ENCODE measurements around the gene ENTR1. TPM values are rescaled to one million over a fixed set of nuclear protein-coding genes. Genes with fewer than 3 reads are reported as not detected.

The ENTR1 gene
- total and polyA plus RNA-seq, 12 donors, result 11.5 to 26.9 (median 15.8) TPM

DNA sequence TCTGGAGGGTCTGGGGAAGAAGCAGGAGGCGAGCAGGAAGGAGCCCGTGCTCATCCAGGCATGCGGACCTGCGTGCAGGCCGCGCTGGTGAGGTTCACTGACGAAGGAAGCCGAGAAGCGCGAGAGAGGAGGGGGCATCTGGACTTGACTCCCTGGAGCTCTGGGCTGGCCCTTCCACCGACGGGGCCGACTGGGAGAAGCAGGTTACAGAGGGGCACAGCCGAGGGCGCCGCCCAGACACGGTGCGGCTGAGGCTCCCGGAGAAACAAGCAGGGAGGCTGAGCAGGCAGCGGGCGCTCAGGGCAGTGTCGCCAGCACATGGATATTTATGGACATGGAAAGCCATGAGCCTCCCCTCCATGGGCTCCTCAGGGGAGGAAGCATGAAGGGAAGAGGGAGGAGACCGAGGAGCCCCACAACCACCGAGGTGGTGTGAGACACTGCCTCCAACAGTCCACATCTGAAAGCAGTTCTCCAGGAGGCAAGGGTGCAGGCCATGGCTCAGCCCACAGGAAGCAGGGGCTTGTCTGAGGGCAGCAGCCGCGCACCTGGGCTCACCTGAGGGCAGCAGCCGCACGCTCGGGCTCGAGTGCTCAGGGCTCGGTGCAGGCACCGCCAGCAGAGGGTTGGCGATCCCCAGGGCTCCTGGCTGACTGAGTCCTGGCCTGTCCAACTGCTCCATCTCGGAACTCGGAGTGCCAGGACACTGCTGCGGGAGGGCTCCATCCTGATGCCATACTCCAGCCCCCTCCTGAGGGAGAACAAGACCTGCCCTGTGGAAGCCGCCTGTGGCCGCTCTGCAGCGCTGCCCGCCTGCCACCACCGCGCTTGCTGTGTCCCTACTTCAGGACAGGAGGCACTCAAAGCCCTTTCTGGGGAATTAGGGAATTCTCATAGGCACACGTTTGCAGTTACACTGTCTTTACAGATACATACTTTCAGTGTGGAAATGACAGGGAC is 44.9 kb upstream of the ENTR1 start:
- WGBS, 2 donors, result 92 to 95% methylated on average over 43 of the region's 43 CpGs
- DNase-seq, result no peak
- Histone ChIP-seq H3K27me3 (no peaks in the 10 kb centered on the region), H3K4me1 (no peaks in the 10 kb centered on the region), H3K36me3 (peaks cover 9 to 100% (median 83%) of the 10 kb centered on the region in 9 donors), H3K27ac (no peak overlapping the region), H3K4me3 (no peak overlapping the region), H3K9me3 (no peaks in the 10 kb centered on the region)
- ATAC-seq, result peak in 3 of 8 donors; percentile 19 to 20 (median 19)
- intact Hi-C loops (cut with DNase I), result no loop called here
- TF ChIP-seq, protein P1, sequence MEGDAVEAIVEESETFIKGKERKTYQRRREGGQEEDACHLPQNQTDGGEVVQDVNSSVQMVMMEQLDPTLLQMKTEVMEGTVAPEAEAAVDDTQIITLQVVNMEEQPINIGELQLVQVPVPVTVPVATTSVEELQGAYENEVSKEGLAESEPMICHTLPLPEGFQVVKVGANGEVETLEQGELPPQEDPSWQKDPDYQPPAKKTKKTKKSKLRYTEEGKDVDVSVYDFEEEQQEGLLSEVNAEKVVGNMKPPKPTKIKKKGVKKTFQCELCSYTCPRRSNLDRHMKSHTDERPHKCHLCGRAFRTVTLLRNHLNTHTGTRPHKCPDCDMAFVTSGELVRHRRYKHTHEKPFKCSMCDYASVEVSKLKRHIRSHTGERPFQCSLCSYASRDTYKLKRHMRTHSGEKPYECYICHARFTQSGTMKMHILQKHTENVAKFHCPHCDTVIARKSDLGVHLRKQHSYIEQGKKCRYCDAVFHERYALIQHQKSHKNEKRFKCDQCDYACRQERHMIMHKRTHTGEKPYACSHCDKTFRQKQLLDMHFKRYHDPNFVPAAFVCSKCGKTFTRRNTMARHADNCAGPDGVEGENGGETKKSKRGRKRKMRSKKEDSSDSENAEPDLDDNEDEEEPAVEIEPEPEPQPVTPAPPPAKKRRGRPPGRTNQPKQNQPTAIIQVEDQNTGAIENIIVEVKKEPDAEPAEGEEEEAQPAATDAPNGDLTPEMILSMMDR (IDR thresholded peaks at IDR 0.05), result no peak

DNA sequence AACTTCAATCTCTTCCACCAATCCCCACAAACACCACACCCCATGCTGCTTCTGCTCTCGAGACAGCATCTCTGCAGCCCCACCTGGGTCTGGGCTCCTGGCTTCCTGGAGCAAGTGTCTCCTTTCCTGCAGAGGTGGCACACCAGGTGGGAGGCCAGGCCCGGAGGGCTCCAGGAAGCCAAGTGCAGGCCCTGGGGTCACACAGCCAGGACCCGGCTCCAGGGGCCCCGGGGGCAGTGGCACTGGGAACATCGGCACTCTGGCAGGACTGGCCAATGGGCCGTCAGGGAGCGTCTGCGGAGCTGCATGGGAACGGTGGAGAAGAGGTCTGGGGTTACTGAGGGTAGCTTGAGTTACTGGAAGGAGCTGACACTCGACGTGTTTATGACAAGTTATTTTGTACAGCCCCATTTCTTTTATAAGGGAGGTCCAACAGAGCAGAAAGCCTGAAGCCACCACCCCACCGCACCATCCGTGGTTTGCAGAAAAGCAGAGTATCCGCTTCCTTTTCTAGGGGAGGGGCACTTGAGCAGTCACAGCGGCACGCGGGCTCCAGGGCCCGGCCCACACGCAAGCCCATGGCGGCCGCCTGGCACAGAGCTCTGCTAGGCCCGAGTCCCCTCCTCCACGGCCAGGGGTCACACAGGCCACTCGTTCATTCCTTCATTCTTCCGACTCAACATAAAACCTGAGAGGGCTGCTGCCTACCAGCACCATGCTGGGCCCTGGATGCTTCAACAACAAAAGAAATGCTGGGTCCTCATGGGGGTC is 43.8 kb upstream of the ENTR1 start:
- Histone ChIP-seq H3K4me1 (no peaks in the 10 kb centered on the region), H3K4me3 (no peak overlapping the region), H3K36me3 (peaks cover 6 to 100% (median 83%) of the 10 kb centered on the region in 9 donors), H3K27me3 (no peaks in the 10 kb centered on the region), H3K27ac (no peak overlapping the region), H3K9me3 (no peaks in the 10 kb centered on the region)
- DNase-seq, result no peak
- intact Hi-C loops (cut with DNase I), result no loop called here
- WGBS, 2 donors, result 91 to 92% methylated on average over 25 of the region's 25 CpGs
- peak in 1 of 8 donors; percentile 29 for ATAC-seq
- TF ChIP-seq, protein P1 (IDR thresholded peaks at IDR 0.05), result no peak

DNA sequence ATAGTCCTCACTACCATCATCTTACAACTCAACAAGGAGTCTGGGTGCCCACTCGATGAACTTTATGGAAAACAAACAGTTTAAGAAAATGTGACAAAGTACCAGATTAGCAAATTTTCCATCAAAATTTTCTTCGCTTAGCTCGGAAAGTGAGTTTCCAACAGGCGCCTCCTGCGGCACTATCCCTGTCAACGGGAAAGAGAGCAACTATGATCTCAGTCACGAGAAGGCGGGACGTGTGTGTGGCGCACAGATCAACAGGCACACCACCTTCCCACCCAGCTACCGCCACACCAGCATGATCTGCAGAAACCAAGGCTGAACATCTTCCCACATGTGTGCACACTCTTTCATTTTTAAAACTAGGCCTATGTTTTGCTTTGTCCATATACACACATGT is 42.9 kb upstream of the ENTR1 start:
- no peaks in the 10 kb centered on the region for H3K4me1 ChIP-seq
- intact Hi-C loops (cut with DNase I), result no loop called here
- H3K36me3 ChIP-seq, result peaks cover 0 to 99% (median 80%) of the 10 kb centered on the region in 9 donors
- TF ChIP-seq, protein P1 (IDR thresholded peaks at IDR 0.05), result no peak
- ATAC-seq (no peak), DNase-seq (no peak)
- no peaks in the 10 kb centered on the region for H3K9me3 ChIP-seq
- WGBS, 2 donors, result 92 to 95% methylated on average over 11 of the region's 11 CpGs
- no peak overlapping the region for H3K27ac ChIP-seq
- no peaks in the 10 kb centered on the region for H3K27me3 ChIP-seq
- no peak overlapping the region for H3K4me3 ChIP-seq

DNA sequence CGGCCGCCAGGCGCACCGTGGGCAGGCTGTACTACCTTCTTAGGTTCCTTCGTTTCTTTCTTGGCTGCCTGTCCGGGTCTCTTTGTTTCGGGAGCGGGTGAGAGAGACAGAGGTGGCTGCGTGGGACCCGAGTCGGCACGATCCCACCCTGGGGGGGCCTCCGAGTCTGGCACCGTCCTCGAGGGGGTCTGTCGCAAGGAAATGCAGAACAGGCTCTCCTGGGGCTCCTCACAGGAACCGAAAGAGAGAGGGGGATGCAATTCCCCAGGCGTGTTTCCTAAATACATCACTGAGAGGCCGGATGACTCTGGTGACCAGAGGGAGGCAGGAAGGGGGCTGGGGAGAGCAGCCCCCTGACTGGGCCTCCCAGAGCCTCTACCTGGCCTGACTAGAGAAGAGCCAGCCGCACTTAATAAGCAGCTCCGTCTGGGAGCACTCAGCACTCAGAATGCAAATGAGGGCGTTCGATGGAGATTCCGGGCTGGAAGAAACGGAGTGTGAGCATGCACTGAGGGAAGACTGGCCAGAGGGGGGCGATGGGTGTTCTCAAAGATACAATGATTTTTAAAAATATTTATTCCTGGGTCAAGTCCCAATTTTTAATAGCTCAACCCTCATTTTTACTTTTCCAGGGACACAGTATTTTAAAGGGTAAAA is 40.9 kb upstream of the ENTR1 start:
- no peak for ATAC-seq
- intact Hi-C loops (cut with DNase I), result no loop called here
- H3K27ac ChIP-seq, result no peak overlapping the region
- DNase-seq, result no peak
- H3K4me1 ChIP-seq, result no peaks in the 10 kb centered on the region
- no peak overlapping the region for H3K4me3 ChIP-seq
- no peaks in the 10 kb centered on the region for H3K27me3 ChIP-seq
- 85 to 90% methylated on average over 26 of the region's 26 CpGs for WGBS, 2 donors
- TF ChIP-seq, protein P1 (IDR thresholded peaks at IDR 0.05), result no peak
- H3K36me3 ChIP-seq, result peaks cover 0 to 97% (median 80%) of the 10 kb centered on the region in 9 donors
- no peaks in the 10 kb centered on the region for H3K9me3 ChIP-seq

Data from heart right ventricle (tissue), 16 donors.